OCI-LY1 (cell line): ENCODE measurements around the gene RHBDL3.

Experiments
- H2AFZ ChIP-seq: fragments of 200-600 bp; sonication (generic), shearing (Covaris generic); 2 replicates; pipeline ENCODE4 v1.6.0; 2014; ENCODE audit warnings: antibody characterized with exemption, mild to moderate bottlenecking, low read length
- H3F3A ChIP-seq: fragments of 200-600 bp; sonication (generic), shearing (Covaris generic); 2 replicates; pipeline ENCODE4 v1.6.0; 2014; ENCODE audit warnings: mild to moderate bottlenecking, antibody characterized with exemption, low read length, moderate library complexity; ENCODE audit not compliant: insufficient read depth
- H3K27ac ChIP-seq: fragments of 200-600 bp; sonication (generic); 2 replicates; pipeline ENCODE4 v1.5.1; 2014; ENCODE audit warnings: low read length, mixed run types, mild to moderate bottlenecking, low read depth; ENCODE audit not compliant: poor library complexity, severe bottlenecking
- H3K27me3 ChIP-seq: fragments of 200-600 bp; sonication (generic); 2 replicates; pipeline ENCODE4 v1.6.0; 2014; ENCODE audit warnings: antibody characterized with exemption, mild to moderate bottlenecking, low read length, moderate library complexity; ENCODE audit not compliant: insufficient read depth
- H3K36me3 ChIP-seq: fragments of 200-600 bp; sonication (generic); 2 replicates; pipeline ENCODE4 v1.6.1; 2014; ENCODE audit warnings: mild to moderate bottlenecking, antibody characterized with exemption, low read length, moderate library complexity, mixed read lengths; ENCODE audit not compliant: insufficient read depth
- H3K4me1 ChIP-seq: fragments of 200-600 bp; sonication (generic); 2 replicates; pipeline ENCODE4 v1.5.1; 2014; ENCODE audit warnings: mild to moderate bottlenecking, low read length, moderate library complexity; ENCODE audit not compliant: insufficient read depth, severe bottlenecking
- H3K4me2 ChIP-seq: fragments of 200-600 bp; sonication (generic), shearing (Covaris generic); 2 replicates; pipeline ENCODE4 v1.6.1; 2014; ENCODE audit warnings: low read length
- H3K4me3 ChIP-seq: fragments of 200-600 bp; sonication (generic); 2 replicates; pipeline ENCODE4 v1.5.1; 2014; ENCODE audit warnings: low read length, low read depth, mild to moderate bottlenecking, mixed read lengths; ENCODE audit not compliant: poor library complexity, severe bottlenecking
- H3K79me2 ChIP-seq: fragments of 200-600 bp; shearing (Covaris generic); 2 replicates; pipeline ENCODE4 v1.6.1; 2016; ENCODE audit warnings: mixed run types, low read length, mixed read lengths; ENCODE audit not compliant: insufficient read depth
- H3K9ac ChIP-seq: fragments of 200-600 bp; sonication (generic), shearing (Covaris generic); 2 replicates; pipeline ENCODE4 v1.6.1; 2014; ENCODE audit warnings: mild to moderate bottlenecking, low read length, mixed read lengths
- H3K9me2 ChIP-seq: fragments of 200-600 bp; sonication (generic), shearing (Covaris generic); 2 replicates; pipeline ENCODE4 v1.6.1; 2014; ENCODE audit warnings: low read depth, mild to moderate bottlenecking, low read length, mixed read lengths
- H3K9me3 ChIP-seq: fragments of 200-600 bp; shearing (Covaris generic); 2 replicates; pipeline ENCODE4 v1.6.1; 2014; ENCODE audit warnings: low read length, mixed read lengths
- H4K20me1 ChIP-seq: fragments of 200-600 bp; sonication (generic), shearing (Covaris generic); 2 replicates; pipeline ENCODE4 v1.6.0; 2016; ENCODE audit warnings: mild to moderate bottlenecking, low read length; ENCODE audit not compliant: insufficient read depth
- CTCF ChIP-seq: fragments of 200-600 bp; sonication (generic), shearing (Covaris generic); IDR thresholded peaks from 2 replicates; pipeline ENCODE4 v1.5.1; 2017; ENCODE audit warnings: mild to moderate bottlenecking, antibody characterized with exemption, low read length, moderate library complexity, mixed read lengths
- EZH2 ChIP-seq: fragments of 200-600 bp; sonication (generic), shearing (Covaris generic); IDR thresholded peaks from 2 replicates; pipeline ENCODE4 v1.8.0; 2017; ENCODE audit warnings: borderline replicate concordance, mixed run types, mild to moderate bottlenecking, antibody characterized with exemption, low read length, moderate library complexity, mixed read lengths

RHBDL3 gene

DNA sequence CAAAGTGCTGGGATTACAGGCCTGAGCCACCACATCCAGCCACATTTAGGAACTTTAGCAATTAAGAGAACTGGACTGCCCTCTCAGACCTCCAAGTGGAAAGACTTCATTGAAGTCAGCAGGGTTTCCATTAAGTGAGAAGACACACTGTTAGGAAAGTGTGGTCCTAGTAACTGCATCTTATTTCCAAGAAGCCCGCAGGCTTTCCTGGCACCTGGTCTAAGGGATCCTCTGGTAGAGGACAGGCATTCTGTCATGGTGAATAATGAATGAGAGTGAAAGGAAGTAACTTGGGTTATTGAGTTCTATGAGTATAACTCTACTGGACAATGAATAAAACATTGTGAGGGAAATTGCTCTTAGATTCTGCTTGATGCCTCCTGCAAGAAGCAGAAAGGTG is 62.3 kb downstream of the RHBDL3 start:
- H2AFZ ChIP-seq = no peak overlapping the region
- H4K20me1 ChIP-seq = no peaks in the 10 kb centered on the region
- H3K4me3 ChIP-seq = no peak overlapping the region
- no peak overlapping the region for H3K27ac ChIP-seq
- H3K4me2 ChIP-seq = no peak overlapping the region
- no peaks in the 10 kb centered on the region for H3F3A ChIP-seq
- H3K9ac ChIP-seq = no peak overlapping the region
- TF ChIP-seq EZH2 = no peak
- no peak for TF ChIP-seq CTCF
- H3K36me3 ChIP-seq = peaks cover 10% of the 10 kb centered on the region
- peaks cover 8% of the 10 kb centered on the region for H3K4me1 ChIP-seq
- no peaks in the 10 kb centered on the region for H3K9me3 ChIP-seq
- H3K79me2 ChIP-seq = no peaks in the 10 kb centered on the region
- H3K27me3 ChIP-seq = no peaks in the 10 kb centered on the region
- H3K9me2 ChIP-seq = no peaks in the 10 kb centered on the region

DNA sequence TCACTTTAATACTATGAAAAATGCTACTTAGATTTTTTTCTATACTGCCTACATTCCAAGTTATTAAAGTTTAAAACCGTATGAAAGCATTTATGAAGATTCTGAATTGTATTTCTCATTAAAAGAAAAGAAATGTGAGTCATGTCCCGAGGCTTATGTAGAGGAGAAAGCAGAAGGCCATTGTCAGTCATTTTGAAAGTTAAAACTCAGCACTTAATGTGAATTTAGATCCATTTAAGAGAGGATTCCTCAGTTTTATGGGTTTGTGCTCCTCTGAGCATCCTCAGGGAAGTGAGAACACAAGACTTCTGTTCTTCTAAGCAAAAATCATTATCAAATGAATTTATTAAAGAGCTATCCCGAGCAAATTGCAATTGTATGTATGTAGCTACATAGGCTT is 64.5 kb downstream of the RHBDL3 start:
- no peak overlapping the region for H3K27ac ChIP-seq
- H3K79me2 ChIP-seq = no peaks in the 10 kb centered on the region
- H3K9me3 ChIP-seq = no peaks in the 10 kb centered on the region
- H3F3A ChIP-seq = no peaks in the 10 kb centered on the region
- no peaks in the 10 kb centered on the region for H3K9me2 ChIP-seq
- no peak overlapping the region for H2AFZ ChIP-seq
- TF ChIP-seq CTCF (no peak), EZH2 (no peak)
- H3K4me1 ChIP-seq = peaks cover 8% of the 10 kb centered on the region
- no peak overlapping the region for H3K9ac ChIP-seq
- H3K36me3 ChIP-seq = peaks cover 32% of the 10 kb centered on the region
- no peak overlapping the region for H3K4me3 ChIP-seq
- H3K4me2 ChIP-seq = no peak overlapping the region
- no peaks in the 10 kb centered on the region for H3K27me3 ChIP-seq
- no peaks in the 10 kb centered on the region for H4K20me1 ChIP-seq

- H3K9me2 ChIP-seq = no peaks in the 10 kb centered on the region
- no peak overlapping the region for H3K9ac ChIP-seq
- TF ChIP-seq CTCF = no peak
- no peak for TF ChIP-seq EZH2
- H2AFZ ChIP-seq = no peak overlapping the region
- H3K27me3 ChIP-seq = no peaks in the 10 kb centered on the region
- H3K4me1 ChIP-seq = peaks cover 8% of the 10 kb centered on the region
- H3K79me2 ChIP-seq = no peaks in the 10 kb centered on the region
- H3K27ac ChIP-seq = no peak overlapping the region
- peaks cover 43% of the 10 kb centered on the region for H3K36me3 ChIP-seq
- H3K4me2 ChIP-seq = no peak overlapping the region
- H3K9me3 ChIP-seq = no peaks in the 10 kb centered on the region
- no peaks in the 10 kb centered on the region for H4K20me1 ChIP-seq
- H3F3A ChIP-seq = no peaks in the 10 kb centered on the region
- H3K4me3 ChIP-seq = no peak overlapping the region
Observed at GRCh38 chr17:32331243-32332040, 65.8 kb downstream of the RHBDL3 start.
